ENCODE measurements around the gene ENOX1.

DNA sequence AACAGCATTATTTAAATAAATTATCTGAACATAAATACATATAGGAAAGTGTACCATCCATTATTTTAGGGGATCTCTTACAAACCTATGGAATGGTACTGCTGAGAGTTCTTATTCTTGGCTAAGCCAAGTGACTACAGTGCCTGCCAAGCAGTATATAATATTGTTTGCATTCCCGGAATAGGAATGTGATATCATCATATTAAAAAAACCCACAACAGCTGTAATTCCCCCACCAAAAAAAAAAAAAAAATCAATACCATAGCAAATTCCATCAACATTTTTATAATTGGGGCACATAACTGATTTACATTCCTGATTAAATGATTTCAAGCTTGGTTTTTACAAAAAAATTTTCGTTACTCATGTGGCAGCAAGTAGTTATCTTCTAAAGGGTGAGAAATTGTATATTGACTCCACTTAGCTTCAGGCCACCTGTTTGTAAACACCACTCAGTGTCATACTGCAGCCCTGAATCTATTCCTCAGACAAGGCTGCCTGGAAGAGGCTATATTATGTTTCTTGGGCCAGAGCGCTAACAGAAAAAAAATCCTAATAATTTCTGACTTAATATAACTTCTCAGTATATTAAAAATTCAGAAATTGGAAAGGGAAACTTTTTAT is 485.3 kb downstream of the ENOX1 start:
- TF ChIP-seq TOX (CRISPR knock-in tag; IDR thresholded peaks at IDR 0.05; ENCODE audit: borderline replicate concordance) (no peak), RARB (CRISPR knock-in tag; IDR thresholded peaks at IDR 0.05) (no peak), ZFP30 (CRISPR knock-in tag; IDR thresholded peaks at IDR 0.05) (no peak), ZNF70 (CRISPR knock-in tag; IDR thresholded peaks at IDR 0.05) (no peak), OSR1 (CRISPR knock-in tag; IDR thresholded peaks at IDR 0.05) (no peak), SNAI2 (CRISPR knock-in tag; IDR thresholded peaks at IDR 0.05) (no peak), ZFP3 (CRISPR knock-in tag; IDR thresholded peaks at IDR 0.05) (no peak), CSDC2 (CRISPR knock-in tag; IDR thresholded peaks at IDR 0.05) (no peak)
- TF ChIP-seq, protein P1, sequence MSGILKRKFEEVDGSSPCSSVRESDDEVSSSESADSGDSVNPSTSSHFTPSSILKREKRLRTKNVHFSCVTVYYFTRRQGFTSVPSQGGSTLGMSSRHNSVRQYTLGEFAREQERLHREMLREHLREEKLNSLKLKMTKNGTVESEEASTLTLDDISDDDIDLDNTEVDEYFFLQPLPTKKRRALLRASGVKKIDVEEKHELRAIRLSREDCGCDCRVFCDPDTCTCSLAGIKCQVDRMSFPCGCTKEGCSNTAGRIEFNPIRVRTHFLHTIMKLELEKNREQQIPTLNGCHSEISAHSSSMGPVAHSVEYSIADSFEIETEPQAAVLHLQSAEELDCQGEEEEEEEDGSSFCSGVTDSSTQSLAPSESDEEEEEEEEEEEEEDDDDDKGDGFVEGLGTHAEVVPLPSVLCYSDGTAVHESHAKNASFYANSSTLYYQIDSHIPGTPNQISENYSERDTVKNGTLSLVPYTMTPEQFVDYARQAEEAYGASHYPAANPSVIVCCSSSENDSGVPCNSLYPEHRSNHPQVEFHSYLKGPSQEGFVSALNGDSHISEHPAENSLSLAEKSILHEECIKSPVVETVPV (CRISPR knock-in tag; IDR thresholded peaks at IDR 0.05) = no peak
- TF ChIP-seq, protein P2, sequence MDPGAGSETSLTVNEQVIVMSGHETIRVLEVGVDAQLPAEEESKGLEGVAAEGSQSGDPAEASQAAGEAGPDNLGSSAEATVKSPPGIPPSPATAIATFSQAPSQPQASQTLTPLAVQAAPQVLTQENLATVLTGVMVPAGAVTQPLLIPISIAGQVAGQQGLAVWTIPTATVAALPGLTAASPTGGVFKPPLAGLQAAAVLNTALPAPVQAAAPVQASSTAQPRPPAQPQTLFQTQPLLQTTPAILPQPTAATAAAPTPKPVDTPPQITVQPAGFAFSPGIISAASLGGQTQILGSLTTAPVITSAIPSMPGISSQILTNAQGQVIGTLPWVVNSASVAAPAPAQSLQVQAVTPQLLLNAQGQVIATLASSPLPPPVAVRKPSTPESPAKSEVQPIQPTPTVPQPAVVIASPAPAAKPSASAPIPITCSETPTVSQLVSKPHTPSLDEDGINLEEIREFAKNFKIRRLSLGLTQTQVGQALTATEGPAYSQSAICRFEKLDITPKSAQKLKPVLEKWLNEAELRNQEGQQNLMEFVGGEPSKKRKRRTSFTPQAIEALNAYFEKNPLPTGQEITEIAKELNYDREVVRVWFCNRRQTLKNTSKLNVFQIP (CRISPR knock-in tag; IDR thresholded peaks at IDR 0.05; ENCODE audit: borderline replicate concordance, low read depth) = no peak
- TF ChIP-seq, protein P3, sequence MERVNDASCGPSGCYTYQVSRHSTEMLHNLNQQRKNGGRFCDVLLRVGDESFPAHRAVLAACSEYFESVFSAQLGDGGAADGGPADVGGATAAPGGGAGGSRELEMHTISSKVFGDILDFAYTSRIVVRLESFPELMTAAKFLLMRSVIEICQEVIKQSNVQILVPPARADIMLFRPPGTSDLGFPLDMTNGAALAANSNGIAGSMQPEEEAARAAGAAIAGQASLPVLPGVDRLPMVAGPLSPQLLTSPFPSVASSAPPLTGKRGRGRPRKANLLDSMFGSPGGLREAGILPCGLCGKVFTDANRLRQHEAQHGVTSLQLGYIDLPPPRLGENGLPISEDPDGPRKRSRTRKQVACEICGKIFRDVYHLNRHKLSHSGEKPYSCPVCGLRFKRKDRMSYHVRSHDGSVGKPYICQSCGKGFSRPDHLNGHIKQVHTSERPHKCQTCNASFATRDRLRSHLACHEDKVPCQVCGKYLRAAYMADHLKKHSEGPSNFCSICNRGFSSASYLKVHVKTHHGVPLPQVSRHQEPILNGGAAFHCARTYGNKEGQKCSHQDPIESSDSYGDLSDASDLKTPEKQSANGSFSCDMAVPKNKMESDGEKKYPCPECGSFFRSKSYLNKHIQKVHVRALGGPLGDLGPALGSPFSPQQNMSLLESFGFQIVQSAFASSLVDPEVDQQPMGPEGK (CRISPR knock-in tag; IDR thresholded peaks at IDR 0.05; ENCODE audit: borderline replicate concordance) = no peak
